K562 (cell line): ENCODE results near the gene SLC28A1. TPM values are rescaled to one million over a fixed set of nuclear protein-coding genes. Genes with fewer than 3 reads are reported as not detected.

Experiments
- ASH1L ChIP-seq: fragments of 450-650 bp; IDR thresholded peaks from 2 replicates; pipeline ENCODE4 v1.6.1; 2018; ENCODE audit warnings: borderline replicate concordance, mild to moderate bottlenecking, low read depth; ENCODE audit not compliant: partially characterized antibody
- ELF1 ChIP-seq: fragments of 200-800 bp; sonication (Bioruptor generic); IDR thresholded peaks from 2 replicates; pipeline ENCODE4 v1.6.1; 2016; ENCODE audit warnings: missing genetic modification characterization, missing compliant biosample characterization
- GATAD2A ChIP-seq: fragments of 450-650 bp; IDR thresholded peaks from 2 replicates; pipeline ENCODE4 v1.6.1; 2017
- HMG20B ChIP-seq: fragments of 250-450 bp; sonication (Bioruptor Pico); IDR thresholded peaks from 2 replicates; pipeline ENCODE4 v1.5.0; 2021; ENCODE audit warnings: mild to moderate bottlenecking
- MCM3 ChIP-seq: fragments of 450-650 bp; IDR thresholded peaks from 2 replicates; pipeline ENCODE4 v1.6.1; 2016
- NFE2 ChIP-seq: IDR thresholded peaks from 2 replicates; pipeline ENCODE4 v1.6.1; 2014; ENCODE audit warnings: antibody characterized with exemption, low read depth
- PML ChIP-seq: IDR thresholded peaks from 2 replicates; pipeline ENCODE4 v1.6.1; 2012; ENCODE audit warnings: low read length, inconsistent platforms
- RBM22 ChIP-seq: fragments of 200-400 bp; formaldehyde crosslinking; IDR thresholded peaks from 2 replicates; pipeline ENCODE4 v1.6.1; 2018; ENCODE audit warnings: low read length, low read depth; ENCODE audit not compliant: poor library complexity, severe bottlenecking
- SIN3B ChIP-seq: fragments of 450-650 bp; IDR thresholded peaks from 2 replicates; pipeline ENCODE4 v1.6.1; 2017; ENCODE audit warnings: low read depth, mild to moderate bottlenecking, moderate library complexity
- TCFL5 ChIP-seq: fragments of 250-450 bp; sonication (Bioruptor Pico); conservative IDR thresholded peaks from 2 replicates; pipeline ENCODE4 v1.6.1; 2021; ENCODE audit warnings: mild to moderate bottlenecking, moderate library complexity, matching md5 sums
- TEAD1 ChIP-seq, 2 experiments: fragments of 450-650 bp in 1 of 2; sonication (generic) in 1 of 2; formaldehyde crosslinking; IDR thresholded peaks; 2 replicates each; pipeline versions ENCODE4 v1.4.0 to v1.8.0; 2020 to 2022; ENCODE audit warnings: mild to moderate bottlenecking in 2 of 2, missing genetic modification reagents in 1 of 2
- ZNF124 ChIP-seq: sonication (generic); formaldehyde crosslinking; IDR thresholded peaks from 2 replicates; pipeline ENCODE4 v1.8.1; 2022; ENCODE audit warnings: missing genetic modification reagents
- ZNF184 ChIP-seq: sonication (generic); formaldehyde crosslinking; IDR thresholded peaks from 2 replicates; pipeline ENCODE4 v1.5.0; 2020; ENCODE audit warnings: missing genetic modification reagents
- ZNF696 ChIP-seq: fragments of 250-450 bp; sonication (Bioruptor Pico); conservative IDR thresholded peaks from 2 replicates; pipeline ENCODE4 v1.4.0; 2020; ENCODE audit warnings: mild to moderate bottlenecking, moderate library complexity
- polyA plus RNA-seq, 8 experiments: library from polyadenylated mRNA; depleted of rRNA in 4 of 8; stranded (reverse) in 5 of 8; unstranded in 3 of 8; fragments of >200 nt; fragmentation: Nextera tagmentation in 2 of 8; fragmentation: Illumina TruSeq in 1 of 8; extraction: Ambion mirVana in 2 of 8; extraction: Trizol in 1 of 8; gene quantifications; 2 replicates each; pipeline versions ENCODE4 v1.2.1 to v1.2.3, GENCODE V29; 2011 to 2014; ENCODE audit warnings: inconsistent platforms in 1 of 8, missing spikeins in 1 of 8
- total RNA-seq, 7 experiments: library from RNA; depleted of rRNA in 6 of 7; stranded (reverse); fragments of >200 nt in 6 of 7; fragmentation: Illumina TruSeq in 2 of 7; extraction: Trizol in 2 of 7; gene quantifications; 2 replicates each; pipeline versions ENCODE4 v1.2.1 to v1.2.3, GENCODE V29; 2011 to 2021; ENCODE audit warnings: low replicate concordance in 1 of 7
- TF ChIP-seq, protein P1 (sequence below): fragments of 250-450 bp; sonication (Bioruptor Pico); IDR thresholded peaks from 2 replicates; pipeline ENCODE4 v1.8.0; 2022; ENCODE audit warnings: inconsistent platforms, mild to moderate bottlenecking, moderate library complexity, borderline replicate concordance
- TF ChIP-seq, protein P2 (sequence below): fragments of 250-450 bp; sonication (Bioruptor Pico); IDR thresholded peaks from 2 replicates; pipeline ENCODE4 v1.4.0; 2020; ENCODE audit warnings: mild to moderate bottlenecking, moderate library complexity
- TF ChIP-seq, protein P3 (sequence below): fragments of 200-800 bp; sonication (Bioruptor generic); IDR thresholded peaks from 2 replicates; pipeline ENCODE4 v1.6.1; 2016; ENCODE audit warnings: missing genetic modification characterization, missing compliant biosample characterization
- TF ChIP-seq, protein P4 (sequence below), 3 experiments: fragments of 200-800 bp in 1 of 3; sonication (Bioruptor generic) in 1 of 3; sonication (generic) in 1 of 3; formaldehyde crosslinking in 1 of 3; IDR thresholded peaks; 2 replicates each; pipeline versions ENCODE4 v1.6.1 to v1.8.0; 2016 to 2022; ENCODE audit warnings: mild to moderate bottlenecking in 2 of 3, missing compliant biosample characterization in 2 of 3, missing genetic modification characterization in 2 of 3, missing genetic modification reagents in 1 of 3

SLC28A1 gene
- total and polyA plus RNA-seq, 9 of the 15 experiments (the other 6 are each of a cell fraction or from before 2014, with no cell fraction given): 0.04 TPM; not detected in 8

DNA sequence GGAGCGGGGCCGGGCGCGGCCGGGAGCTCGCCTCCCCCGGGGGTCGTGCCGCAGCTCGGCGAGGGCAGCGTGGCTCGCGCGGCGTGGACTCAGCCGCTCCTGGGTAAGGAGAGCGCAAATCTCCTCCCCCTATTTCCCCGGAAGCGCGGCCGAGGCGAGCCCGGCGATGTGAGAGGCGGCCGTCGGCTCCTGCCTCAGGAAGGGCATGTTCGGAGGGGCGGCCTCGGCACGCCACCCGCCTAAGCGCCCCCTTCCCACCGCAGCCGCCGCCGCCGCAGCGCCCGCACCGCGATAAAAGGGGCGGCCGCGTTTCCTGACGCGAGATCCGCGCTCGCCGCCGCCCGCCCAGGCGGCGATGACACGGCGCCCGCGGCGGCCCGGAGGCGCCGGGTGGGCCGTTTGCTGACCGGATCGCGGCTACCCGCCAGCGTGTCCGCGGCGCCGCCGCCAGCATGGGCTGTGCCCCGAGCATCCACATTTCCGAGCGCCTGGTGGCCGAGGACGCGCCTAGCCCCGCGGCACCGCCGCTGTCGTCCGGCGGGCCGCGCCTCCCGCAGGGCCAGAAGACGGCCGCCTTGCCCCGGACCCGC is 97.3 kb downstream of the SLC28A1 start, which contains the start of gene PDE8A (continued):
- TF ChIP-seq ASH1L (no peak), TCFL5 (CRISPR knock-in tag) (no peak), ELF1 (tag) (peak; percentile 65), MCM3 (no peak), HMG20B (CRISPR knock-in tag) (no peak), ZNF124 (CRISPR knock-in tag) (no peak), ZNF184 (CRISPR knock-in tag) (no peak), SIN3B (no peak; the same call in none of the 2 replicates), PML (no peak), GATAD2A (no peak), ZNF696 (CRISPR knock-in tag) (no peak), NFE2 (no peak), TEAD1 (CRISPR knock-in tag; IDR thresholded peaks at IDR 0.05) (no peak), RBM22 (no peak)
- TF ChIP-seq, protein P1, sequence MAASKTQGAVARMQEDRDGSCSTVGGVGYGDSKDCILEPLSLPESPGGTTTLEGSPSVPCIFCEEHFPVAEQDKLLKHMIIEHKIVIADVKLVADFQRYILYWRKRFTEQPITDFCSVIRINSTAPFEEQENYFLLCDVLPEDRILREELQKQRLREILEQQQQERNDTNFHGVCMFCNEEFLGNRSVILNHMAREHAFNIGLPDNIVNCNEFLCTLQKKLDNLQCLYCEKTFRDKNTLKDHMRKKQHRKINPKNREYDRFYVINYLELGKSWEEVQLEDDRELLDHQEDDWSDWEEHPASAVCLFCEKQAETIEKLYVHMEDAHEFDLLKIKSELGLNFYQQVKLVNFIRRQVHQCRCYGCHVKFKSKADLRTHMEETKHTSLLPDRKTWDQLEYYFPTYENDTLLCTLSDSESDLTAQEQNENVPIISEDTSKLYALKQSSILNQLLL (CRISPR knock-in tag): no peak
- TF ChIP-seq, protein P2, sequence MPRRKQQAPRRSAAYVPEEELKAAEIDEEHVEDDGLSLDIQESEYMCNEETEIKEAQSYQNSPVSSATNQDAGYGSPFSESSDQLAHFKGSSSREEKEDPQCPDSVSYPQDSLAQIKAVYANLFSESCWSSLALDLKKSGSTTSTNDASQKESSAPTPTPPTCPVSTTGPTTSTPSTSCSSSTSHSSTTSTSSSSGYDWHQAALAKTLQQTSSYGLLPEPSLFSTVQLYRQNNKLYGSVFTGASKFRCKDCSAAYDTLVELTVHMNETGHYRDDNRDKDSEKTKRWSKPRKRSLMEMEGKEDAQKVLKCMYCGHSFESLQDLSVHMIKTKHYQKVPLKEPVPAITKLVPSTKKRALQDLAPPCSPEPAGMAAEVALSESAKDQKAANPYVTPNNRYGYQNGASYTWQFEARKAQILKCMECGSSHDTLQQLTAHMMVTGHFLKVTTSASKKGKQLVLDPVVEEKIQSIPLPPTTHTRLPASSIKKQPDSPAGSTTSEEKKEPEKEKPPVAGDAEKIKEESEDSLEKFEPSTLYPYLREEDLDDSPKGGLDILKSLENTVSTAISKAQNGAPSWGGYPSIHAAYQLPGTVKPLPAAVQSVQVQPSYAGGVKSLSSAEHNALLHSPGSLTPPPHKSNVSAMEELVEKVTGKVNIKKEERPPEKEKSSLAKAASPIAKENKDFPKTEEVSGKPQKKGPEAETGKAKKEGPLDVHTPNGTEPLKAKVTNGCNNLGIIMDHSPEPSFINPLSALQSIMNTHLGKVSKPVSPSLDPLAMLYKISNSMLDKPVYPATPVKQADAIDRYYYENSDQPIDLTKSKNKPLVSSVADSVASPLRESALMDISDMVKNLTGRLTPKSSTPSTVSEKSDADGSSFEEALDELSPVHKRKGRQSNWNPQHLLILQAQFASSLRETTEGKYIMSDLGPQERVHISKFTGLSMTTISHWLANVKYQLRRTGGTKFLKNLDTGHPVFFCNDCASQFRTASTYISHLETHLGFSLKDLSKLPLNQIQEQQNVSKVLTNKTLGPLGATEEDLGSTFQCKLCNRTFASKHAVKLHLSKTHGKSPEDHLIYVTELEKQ: no peak
- TF ChIP-seq, protein P3, sequence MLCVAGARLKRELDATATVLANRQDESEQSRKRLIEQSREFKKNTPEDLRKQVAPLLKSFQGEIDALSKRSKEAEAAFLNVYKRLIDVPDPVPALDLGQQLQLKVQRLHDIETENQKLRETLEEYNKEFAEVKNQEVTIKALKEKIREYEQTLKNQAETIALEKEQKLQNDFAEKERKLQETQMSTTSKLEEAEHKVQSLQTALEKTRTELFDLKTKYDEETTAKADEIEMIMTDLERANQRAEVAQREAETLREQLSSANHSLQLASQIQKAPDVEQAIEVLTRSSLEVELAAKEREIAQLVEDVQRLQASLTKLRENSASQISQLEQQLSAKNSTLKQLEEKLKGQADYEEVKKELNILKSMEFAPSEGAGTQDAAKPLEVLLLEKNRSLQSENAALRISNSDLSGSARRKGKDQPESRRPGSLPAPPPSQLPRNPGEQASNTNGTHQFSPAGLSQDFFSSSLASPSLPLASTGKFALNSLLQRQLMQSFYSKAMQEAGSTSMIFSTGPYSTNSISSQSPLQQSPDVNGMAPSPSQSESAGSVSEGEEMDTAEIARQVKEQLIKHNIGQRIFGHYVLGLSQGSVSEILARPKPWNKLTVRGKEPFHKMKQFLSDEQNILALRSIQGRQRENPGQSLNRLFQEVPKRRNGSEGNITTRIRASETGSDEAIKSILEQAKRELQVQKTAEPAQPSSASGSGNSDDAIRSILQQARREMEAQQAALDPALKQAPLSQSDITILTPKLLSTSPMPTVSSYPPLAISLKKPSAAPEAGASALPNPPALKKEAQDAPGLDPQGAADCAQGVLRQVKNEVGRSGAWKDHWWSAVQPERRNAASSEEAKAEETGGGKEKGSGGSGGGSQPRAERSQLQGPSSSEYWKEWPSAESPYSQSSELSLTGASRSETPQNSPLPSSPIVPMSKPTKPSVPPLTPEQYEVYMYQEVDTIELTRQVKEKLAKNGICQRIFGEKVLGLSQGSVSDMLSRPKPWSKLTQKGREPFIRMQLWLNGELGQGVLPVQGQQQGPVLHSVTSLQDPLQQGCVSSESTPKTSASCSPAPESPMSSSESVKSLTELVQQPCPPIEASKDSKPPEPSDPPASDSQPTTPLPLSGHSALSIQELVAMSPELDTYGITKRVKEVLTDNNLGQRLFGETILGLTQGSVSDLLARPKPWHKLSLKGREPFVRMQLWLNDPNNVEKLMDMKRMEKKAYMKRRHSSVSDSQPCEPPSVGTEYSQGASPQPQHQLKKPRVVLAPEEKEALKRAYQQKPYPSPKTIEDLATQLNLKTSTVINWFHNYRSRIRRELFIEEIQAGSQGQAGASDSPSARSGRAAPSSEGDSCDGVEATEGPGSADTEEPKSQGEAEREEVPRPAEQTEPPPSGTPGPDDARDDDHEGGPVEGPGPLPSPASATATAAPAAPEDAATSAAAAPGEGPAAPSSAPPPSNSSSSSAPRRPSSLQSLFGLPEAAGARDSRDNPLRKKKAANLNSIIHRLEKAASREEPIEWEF (CRISPR knock-in tag): no peak
- TF ChIP-seq, protein P4, sequence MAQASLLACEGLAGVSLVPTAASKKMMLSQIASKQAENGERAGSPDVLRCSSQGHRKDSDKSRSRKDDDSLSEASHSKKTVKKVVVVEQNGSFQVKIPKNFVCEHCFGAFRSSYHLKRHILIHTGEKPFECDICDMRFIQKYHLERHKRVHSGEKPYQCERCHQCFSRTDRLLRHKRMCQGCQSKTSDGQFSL (CRISPR knock-in tag; IDR thresholded peaks at IDR 0.05): no peak
- TF ChIP-seq, protein P4 (tag; IDR thresholded peaks at IDR 0.05): no peak
